ENCODE measurements around the gene TRPM1.

GRCh38 chr15:30962659-30963058 lies 138.9 kb downstream of the TRPM1 start:
- no peak for TF ChIP-seq CTCF (tag by site-specific recombination; IDR thresholded peaks at IDR 0.05)
- no peak for TF ChIP-seq GLI2 (tag by site-specific recombination; IDR thresholded peaks at IDR 0.05; ENCODE audit: borderline replicate concordance, low read depth)
- no peak for TF ChIP-seq ZNF747 (tag by site-specific recombination; IDR thresholded peaks at IDR 0.05)
- no peak for TF ChIP-seq ZBTB8A (tag by site-specific recombination; IDR thresholded peaks at IDR 0.05)
- TF ChIP-seq MZF1 (tag by site-specific recombination; IDR thresholded peaks at IDR 0.05; ENCODE audit: borderline replicate concordance): no peak
- TF ChIP-seq ZNF280D (tag by site-specific recombination; IDR thresholded peaks at IDR 0.05): no peak
- TF ChIP-seq ZNF549 (tag by site-specific recombination; IDR thresholded peaks at IDR 0.05): no peak
- no peak for TF ChIP-seq ZSCAN16 (tag by site-specific recombination; IDR thresholded peaks at IDR 0.05)
- TF ChIP-seq ZNF23 (tag by site-specific recombination; IDR thresholded peaks at IDR 0.05; ENCODE audit: borderline replicate concordance): no peak
- TF ChIP-seq GLI4 (tag by site-specific recombination; IDR thresholded peaks at IDR 0.05): no peak
